A673 (cell line): Measurements from ENCODE around the gene GRIN2D.
"Not testable (repeated sequence)": the region's sequence is repeated elsewhere in the genome, so short reads cannot be mapped to it uniquely, and the experiment has no call there.

Experiments
- EZH2 ChIP-seq: fragments of 200-600 bp; sonication (generic); IDR thresholded peaks from 2 replicates; pipeline ENCODE4 v1.6.1; 2017; ENCODE audit warnings: borderline replicate concordance, low read depth, mild to moderate bottlenecking, mixed read lengths, antibody characterized with exemption, low read length; ENCODE audit not compliant: poor library complexity, severe bottlenecking
- TF ChIP-seq, protein P1 (sequence below): fragments of 300-800, 200-600 bp; sonication (generic); conservative IDR thresholded peaks from 2 replicates; pipeline ENCODE4 v1.5.1; 2017; ENCODE audit warnings: low read depth, mild to moderate bottlenecking, antibody characterized with exemption, low read length, moderate library complexity, mixed read lengths

DNA sequence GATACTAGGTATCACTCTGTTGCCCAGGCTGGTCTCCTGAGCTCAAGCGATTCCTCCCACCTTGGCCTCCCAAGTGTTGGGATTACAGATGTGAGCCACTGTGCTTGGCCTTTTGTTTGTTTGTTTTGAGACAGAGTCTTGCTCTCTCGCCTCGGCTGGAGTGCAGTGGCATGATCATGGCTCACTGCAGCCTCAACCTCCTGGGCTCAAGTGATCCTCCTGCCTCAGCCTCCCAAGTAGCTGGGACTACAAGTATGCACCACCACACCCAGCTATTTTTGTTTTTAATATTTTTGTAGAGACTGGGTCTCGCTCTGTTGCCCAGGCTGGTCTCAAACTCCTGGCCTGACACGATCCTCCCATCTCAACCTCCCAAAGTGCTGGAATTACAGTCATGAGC is 21.7 kb upstream of the GRIN2D start:
- TF ChIP-seq, protein P1, sequence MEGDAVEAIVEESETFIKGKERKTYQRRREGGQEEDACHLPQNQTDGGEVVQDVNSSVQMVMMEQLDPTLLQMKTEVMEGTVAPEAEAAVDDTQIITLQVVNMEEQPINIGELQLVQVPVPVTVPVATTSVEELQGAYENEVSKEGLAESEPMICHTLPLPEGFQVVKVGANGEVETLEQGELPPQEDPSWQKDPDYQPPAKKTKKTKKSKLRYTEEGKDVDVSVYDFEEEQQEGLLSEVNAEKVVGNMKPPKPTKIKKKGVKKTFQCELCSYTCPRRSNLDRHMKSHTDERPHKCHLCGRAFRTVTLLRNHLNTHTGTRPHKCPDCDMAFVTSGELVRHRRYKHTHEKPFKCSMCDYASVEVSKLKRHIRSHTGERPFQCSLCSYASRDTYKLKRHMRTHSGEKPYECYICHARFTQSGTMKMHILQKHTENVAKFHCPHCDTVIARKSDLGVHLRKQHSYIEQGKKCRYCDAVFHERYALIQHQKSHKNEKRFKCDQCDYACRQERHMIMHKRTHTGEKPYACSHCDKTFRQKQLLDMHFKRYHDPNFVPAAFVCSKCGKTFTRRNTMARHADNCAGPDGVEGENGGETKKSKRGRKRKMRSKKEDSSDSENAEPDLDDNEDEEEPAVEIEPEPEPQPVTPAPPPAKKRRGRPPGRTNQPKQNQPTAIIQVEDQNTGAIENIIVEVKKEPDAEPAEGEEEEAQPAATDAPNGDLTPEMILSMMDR: not testable (repeated sequence)
- not testable (repeated sequence) for TF ChIP-seq EZH2
